Left cardiac atrium (tissue), 4 donors: Measurements from ENCODE around the gene CCDC78. TPM values are rescaled to one million over a fixed set of nuclear protein-coding genes. Genes with fewer than 3 reads are reported as not detected.

Source experiments
- ATAC-seq, 2 donors: fragments of 200-7000 bp; cut with Tn5 transposase; one replicate each; pipeline ENCODE4 v1.9.1; 2020; ENCODE audit warnings: mild to moderate bottlenecking in 2 of 2, moderate library complexity in 2 of 2
- DNase-seq: peaks from one replicate; pipeline ENCODE4 v3.0.0-alpha.2; 2020
- intact Hi-C, 2 donors: fragments of 100-400 bp; cut with DNase I; formaldehyde crosslinking; loops; one replicate each; pipeline versions ENCODE4 v1.14.1 to v1.15.1; 2022 to 2023
- total RNA-seq, 2 donors: library from RNA; stranded (reverse); fragmentation: NEBNext Ultra II Directional; extraction: Animal tissue kit (Norgen Biotek cat#: 25700); gene quantifications; one replicate each; pipeline ENCODE4 v1.2.1, GENCODE V29; 2021
- donor health status: DM: no; HTN: yes; CAD: no.
- donor health status: DM: no; HTN: yes; CAD: no; lungs with severe emphysema.
- donor health status: DM: yes; HTN: yes; CAD: no.
- donor health status: Dilated cardiomyopathy.

The CCDC78 gene
- total RNA-seq, 2 donors from 2014 or later, result 0.50 to 0.56 TPM

DNA sequence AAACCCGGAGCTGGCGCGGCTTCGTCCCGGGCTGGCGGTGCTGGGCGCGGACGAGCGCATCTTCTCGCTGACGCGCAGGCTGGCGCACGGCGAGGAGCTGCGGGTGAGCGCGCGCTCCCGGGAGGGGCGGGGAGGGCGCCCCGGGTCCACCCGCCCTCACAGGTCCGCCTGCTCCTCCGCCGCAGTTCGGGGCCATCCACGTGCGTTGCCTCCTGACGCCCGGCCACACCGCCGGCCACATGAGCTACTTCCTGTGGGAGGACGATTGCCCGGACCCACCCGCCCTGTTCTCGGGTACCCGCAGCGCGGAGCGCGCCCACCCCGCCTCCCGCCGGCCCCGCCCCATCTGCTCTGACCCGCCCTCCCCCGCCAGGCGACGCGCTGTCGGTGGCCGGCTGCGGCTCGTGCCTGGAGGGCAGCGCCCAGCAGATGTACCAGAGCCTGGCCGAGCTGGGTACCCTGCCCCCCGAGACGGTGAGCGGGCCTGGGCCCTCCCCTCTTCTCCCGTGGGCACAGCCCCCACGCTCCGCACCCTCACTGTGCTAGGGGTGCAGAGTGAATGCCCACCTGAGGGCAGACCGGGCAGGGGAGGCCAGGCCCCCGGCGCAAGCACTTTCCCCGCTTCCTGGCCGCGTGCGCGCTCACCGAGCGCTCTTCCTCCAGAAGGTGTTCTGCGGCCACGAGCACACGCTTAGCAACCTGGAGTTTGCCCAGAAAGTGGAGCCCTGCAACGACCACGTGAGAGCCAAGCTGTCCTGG lies 2.1 kb upstream of the CCDC78 start:
- intact Hi-C loops, result no loop called here
- DNase-seq (peak; percentile 77), ATAC-seq (peak; percentile 46 to 64)

DNA sequence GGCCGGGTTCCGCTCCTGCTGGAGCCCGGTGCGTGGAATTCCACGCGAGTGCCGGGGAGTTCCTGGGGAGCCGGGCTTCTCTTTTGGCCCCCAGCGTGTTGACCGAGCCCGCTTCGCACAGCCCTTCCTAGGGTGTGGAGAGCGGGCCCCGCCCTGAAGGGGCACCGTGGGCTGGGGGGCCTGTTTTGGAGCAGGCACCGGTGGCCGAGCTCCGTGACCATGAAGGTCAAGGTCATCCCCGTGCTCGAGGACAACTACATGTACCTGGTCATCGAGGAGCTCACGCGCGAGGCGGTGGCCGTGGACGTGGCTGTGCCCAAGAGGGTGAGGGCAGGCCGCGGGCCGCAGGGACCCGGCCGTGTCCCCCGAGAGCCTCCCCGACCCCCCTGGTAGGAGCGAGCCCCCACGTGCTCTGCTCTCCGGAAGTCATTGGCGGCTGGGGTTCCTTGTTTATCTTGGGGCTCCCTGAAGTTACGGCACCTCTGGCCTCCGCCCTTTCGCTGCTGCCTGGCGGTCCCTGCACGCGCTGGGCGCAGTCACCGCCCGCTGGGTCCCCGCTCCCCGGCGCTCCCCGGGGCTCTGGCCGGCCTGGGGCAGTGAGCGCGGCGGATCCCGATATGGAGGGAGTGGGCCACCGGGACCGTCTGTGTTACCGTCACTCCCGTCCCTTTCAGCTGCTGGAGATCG lies 1.2 kb upstream of the CCDC78 start:
- ATAC-seq (peak; percentile 5 to 6), DNase-seq (no peak)

DNA sequence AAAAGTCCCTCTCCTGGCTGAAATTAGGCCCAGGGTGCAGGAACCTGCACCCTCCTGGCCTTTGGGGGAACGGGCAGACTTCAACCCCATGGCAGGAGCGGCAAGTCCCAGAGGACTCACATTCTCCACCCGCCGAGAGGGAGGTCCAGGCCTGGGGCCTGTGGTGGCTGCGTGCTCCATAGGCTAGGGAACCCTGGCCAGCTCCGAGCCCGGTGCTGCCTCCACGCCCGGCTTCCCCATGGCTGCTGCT lies 130 bp downstream of the CCDC78 start:
- DNase-seq (no peak), ATAC-seq (no peak)
- intact Hi-C loops, result no loop called here

More for the DNA sequence above, 1.2 kb upstream of the CCDC78 start:
- intact Hi-C loops, result no loop called here

DNA sequence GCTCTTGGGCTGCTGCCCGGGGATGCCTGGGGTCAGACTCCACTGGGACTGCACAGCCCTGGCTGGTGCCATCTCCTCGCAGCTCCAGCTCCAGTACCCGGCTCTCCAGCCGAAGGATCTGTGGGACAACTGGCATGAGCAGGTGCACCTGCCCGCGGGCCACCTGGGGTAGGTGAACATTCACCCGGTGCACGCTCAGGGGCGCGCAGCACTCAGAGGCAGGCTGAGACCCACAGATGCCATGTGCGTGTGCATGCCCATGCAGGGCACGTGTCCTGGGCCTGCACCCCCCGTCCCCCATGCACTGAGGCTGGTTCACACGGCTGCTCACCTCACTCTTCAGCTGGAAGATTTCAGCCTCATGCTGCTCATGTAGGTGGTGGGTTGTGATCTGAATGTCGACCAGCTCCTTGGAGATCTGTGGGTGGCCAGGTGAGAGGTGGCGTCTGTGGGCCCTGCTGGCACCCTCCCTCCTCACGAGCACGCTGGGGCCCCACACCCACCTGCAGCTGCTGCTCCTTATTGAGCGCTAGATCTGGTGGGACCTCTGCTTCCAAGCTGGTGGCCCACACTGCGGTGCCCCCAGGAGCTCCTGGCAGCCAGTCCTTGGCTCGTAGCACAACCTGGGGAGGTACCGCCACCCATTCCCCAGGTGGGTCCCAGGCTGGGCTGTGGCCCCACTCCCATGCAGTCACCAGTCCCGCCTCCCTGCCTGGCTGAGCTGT lies 618 bp downstream of the CCDC78 start:
- intact Hi-C loops, result no loop called here
- DNase-seq (no peak), ATAC-seq (no peak)

DNA sequence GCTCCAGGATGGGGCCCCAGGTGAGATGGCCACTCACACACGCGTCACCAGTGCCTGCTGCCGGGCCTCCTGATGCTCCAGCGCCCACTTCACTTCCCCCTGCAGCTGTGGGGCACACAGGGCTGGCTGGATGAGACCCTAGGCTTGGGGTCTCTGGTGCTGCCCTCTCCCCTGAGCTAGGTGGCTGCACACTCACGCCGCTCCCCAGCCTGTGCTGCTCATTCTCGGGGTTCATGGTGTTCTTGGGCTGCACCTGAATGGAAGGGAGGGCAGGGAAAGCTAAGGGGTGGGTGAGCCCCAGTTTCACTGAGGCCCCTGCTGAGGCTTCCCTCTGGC lies 1.2 kb downstream of the CCDC78 start:
- ATAC-seq, result no peak
- DNase-seq, result no peak
- intact Hi-C loops, result no loop called here

DNA sequence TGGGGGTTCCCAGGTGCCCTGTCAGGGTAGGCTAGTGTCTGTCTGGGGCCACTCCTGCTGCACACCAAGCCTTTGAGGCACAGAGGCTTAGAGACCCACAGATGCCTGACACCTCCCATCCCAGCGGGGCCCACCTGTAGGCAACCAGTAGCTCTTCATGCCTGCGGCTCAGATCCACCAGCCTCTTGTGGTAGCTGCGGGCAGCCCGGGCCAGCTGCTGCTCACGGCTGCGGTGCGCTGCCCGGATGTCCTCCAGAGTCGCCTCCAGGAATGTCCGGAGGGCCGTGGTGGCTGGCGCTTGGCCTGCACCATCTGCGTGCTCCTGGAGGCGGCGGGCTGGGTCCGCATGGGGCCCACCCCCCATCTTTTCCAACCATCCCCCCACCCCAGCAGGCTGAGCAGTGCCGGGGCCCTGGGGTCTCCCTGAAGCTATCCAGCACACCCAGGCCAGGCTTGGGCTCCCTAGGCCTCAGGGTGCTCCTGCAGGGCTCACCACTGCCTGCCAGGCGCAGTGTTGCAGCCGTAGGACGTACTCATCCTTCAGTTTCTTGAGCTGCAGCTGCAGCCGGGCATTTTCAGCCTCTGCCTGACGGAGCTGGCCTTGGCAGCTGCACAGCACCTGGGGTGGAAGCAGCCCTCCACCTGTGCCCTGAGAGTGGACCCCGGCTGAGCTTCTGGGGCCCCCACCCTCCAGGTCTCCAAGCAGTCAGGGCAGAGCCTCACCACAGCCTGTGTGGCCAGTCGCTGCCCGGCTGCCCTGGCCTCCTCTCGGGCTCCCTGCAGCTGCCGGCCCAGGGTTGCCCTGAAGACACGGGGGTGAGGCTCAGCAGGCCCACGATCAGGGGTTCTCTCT lies 1.8 kb downstream of the CCDC78 start:
- no peak for DNase-seq
- no peak for ATAC-seq
- intact Hi-C loops, result no loop called here

DNA sequence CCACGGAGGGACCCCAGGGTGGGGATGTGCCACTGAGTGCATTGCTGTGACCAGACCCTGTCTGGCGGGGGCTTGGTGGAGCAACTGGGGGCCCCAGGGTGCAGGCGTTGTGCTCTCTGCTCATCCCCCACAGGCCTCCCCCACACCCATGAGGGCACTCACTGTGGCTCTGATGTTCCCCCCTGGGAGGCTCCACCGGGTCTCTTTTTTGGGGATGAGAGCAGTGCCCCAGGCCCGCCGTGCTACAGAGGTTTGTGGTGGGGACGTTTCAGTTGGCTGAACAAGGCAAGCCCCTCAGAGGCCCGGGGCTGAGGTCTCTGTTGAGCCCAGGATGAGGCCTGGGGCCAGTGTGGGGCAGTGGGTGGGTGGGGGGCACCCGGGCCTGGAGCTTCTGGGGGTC lies 2.5 kb downstream of the CCDC78 start:
- intact Hi-C loops, result no loop called here
- ATAC-seq, result no peak
- DNase-seq, result no peak

DNA sequence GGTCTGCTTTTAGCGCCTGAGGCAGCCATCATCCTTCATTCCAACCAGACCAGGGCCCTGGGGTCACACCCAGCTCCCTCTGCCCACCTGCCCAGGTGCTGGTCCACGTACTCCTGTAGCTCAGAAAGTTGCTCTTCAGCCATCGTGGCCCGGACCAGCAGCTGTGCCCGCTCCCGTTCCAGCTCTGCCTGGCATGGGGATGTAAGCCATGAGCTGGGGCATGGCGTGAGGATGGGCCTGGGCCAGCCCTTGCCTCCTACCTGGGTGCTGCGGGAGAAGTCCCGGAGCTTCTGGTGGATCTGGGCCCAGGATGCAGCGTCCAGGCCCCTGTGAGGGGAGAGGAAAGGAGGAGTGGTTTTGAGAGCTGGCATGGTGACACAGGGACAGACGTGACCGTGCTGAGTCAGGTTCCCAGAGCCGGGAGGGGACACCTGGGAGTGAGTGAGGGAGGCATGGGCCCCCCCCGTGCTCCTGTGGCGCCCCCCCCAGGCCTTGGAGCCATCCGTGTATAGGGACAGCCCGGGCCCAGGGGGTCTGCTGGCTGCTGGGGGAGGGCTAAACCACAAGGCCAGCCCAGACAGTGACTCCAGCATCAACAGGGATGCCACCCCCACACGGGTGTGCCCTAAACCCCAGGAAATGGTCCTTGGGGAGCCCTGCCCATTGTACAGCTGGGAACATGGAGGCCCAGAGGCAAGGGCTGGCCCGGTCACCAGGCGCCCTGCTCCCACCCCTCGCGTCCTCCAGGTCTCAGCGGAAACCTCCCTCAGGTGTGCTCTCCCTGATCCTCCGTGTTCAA lies 3.2 kb downstream of the CCDC78 start:
- no peak for ATAC-seq
- intact Hi-C loops, result no loop called here
- no peak for DNase-seq

DNA sequence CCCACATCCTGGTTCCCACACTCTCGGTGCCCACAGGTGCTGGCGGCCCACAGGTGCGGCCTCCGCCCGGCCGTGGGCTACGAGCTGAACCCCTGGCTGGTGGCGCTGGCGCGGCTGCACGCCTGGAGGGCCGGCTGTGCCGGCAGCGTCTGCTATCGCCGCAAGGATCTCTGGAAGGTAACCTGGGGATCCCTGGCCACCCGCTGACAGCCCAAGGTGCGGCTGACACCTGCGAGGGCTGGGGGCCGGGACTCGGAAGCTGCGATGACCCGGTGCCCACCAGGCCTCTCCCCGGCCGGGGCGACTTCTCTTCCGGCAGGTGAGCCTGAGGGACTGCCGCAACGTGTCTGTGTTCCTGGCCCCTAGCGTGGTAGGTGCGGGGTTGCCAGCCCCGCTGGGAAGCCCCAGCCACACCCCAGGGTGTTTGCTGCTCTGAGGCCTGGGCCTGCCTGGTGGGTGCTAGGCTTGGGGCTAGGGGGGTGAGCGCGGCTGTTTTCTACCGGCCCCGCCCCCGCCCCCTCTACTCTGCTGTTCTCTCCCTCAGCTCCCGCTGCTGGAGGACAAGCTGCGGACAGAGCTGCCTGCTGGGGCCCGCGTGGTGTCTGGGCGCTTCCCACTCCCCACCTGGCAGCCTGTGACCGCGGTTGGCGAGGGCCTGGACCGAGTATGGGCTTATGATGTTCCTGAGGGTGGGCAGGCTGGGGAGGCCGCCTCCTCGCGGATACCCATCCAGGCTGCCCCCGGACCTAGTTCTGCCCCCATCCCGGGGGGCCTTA lies 4.3 kb downstream of the CCDC78 start:
- intact Hi-C loops, result no loop called here
- no peak for DNase-seq
- ATAC-seq, result no peak

DNA sequence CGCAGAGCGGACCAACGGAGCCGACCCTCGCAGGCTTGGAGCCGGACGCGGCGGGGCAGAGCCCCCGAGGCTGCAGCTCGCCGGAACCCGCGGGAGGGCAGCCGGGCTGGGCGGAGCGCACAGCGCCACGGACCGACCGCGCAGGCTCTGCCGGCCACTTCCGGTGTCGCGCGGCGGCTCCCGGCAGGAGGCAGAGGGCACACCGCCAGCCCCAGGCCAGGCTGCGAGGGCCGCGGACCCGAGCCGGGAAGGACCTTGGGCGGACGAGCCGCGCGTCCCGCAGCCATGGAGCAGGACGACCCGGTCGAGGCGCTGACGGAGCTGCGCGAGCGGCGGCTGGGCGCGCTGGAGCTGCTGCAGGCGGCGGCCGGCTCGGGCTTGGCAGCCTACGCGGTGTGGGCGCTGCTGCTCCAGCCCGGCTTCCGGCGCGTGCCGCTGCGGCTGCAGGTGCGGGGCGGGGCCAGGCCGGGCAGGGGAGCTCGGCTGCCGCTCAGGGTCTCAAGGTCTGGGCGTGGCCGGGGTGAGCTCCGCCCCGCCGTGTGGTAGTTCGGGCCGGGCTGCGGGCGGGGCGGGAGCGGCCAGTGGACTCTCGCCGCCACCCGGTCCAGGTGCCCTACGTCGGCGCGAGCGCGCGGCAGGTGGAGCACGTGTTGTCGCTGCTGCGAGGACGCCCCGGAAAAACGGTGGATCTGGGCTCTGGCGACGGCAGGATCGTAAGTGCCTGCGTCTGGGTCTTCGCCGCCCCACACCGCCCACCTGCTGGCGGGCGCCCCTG lies 5.1 kb downstream of the CCDC78 start, which contains the start of gene ANTKMT:
TSS of gene ANTKMT (plus strand) at position 157 of the 775 bp plus-strand sequence. CDS start at position 286, 129 bp downstream.
- peak; percentile 82 for DNase-seq
- ATAC-seq, result peak; percentile 84 to 90
- intact Hi-C loops, result no loop called here

DNA sequence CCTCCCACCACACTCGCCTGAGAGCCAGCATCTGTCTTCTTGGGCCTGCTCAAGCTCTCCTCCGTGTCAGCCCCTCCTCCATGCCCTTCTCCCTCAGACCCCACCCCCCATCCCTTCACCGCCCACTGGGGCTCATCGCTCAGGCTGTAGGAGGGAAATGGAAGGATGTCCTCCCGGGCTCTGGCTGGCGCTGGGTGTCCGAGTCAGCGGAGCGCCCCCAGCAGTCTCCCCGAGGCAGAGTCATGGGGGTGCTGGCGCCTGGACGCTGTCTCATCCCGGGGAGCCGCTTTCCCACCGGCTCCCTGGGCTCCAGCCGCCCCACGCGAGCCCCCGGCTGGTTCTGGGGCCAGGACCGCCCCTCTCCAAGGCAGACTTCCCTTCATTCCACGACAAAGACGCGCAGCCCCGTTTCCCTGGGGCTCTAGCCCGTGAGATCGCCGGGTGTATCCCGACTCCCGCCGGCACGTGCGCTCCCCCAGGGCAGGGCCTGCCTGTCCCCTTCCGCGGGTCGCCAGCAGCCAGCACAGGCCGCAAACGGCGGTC lies 5.7 kb downstream of the CCDC78 start:
- peak; percentile 71 for DNase-seq
- intact Hi-C loops, result no loop called here
- peak; percentile 63 to 65 for ATAC-seq

DNA sequence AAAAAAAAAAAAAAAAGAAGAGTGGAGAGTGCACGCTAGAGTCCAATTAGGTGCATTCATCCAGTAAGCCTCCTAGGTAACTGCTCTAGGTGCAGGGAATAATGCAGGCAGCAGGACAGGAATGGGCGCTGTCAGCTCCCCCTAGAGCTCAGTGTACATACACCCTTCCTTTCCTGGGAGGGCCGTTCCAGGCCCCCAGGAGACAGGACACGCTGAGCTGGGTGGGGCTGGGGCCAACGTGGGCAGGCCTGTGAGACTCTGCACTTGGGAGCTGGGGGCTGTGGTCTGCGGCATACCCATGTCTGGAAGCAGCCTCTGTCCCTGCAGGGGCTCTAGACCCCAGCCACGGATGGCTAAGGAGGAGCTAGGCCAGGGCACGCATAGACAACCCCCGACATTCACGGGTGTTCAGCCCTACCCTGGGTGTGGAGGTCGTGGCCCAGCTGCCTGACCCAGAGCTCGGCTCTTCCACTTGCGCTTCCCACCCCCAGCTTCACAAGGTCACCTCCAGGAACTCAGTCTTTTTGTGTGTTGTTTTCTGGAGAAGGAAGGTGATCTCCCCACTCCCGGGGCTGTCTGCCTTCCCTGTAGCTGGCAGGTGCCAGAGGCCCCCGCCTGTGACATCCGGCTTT lies 6.3 kb downstream of the CCDC78 start:
- intact Hi-C loops, result loop anchor here in 1 of 2 donors (10.0 kb wide), 1 partner anchor 335 kb away; no protein-coding TSS in a partner anchor
- ATAC-seq, result no peak
- DNase-seq, result no peak

DNA sequence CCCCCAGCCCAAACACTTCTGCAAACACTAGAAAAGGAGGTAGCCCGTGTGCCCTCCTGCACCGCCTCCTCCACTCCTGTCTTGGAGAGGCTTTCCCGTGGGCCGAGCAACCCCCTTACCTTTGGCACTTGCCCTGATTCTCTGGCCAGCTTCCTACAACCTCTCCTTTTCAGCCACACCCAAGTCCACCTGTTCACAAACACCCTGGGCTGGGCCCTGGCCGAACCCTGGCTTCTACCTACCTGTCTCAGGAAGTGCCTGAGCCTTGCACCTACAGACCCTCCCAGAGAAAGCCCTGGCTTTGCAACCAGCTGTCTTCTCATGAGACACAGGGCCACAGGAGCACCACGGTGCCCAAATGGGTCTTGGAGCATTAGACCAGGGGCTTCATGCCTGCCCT lies 7.3 kb downstream of the CCDC78 start:
- DNase-seq (no peak), ATAC-seq (no peak)
- intact Hi-C loops, result loop anchor here in 1 of 2 donors (10.0 kb wide), 1 partner anchor 336 kb away; no protein-coding TSS in a partner anchor

DNA sequence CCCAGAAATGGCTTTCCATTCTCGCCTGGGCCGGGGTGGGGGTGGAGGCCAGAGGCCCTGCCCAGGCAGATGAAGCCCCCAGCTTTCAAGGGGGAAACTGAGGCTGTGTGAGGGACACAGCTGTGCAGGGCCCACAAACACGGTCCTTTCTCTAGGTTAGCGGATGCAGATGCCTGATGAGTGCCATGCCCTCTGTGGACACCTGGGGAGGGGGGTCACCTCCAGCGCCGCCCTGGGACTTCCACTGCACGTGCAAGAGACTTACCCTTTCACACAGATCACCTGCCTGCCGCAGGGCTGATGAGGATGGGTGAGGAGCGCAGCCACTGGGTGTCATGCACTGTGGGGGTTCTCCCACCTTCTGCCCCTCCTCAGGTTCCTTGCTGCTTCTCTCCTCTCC lies 7.9 kb downstream of the CCDC78 start:
- no peak for ATAC-seq
- intact Hi-C loops, result loop anchor here in 1 of 2 donors (10.0 kb wide), 1 partner anchor 336 kb away; no protein-coding TSS in a partner anchor
- no peak for DNase-seq

DNA sequence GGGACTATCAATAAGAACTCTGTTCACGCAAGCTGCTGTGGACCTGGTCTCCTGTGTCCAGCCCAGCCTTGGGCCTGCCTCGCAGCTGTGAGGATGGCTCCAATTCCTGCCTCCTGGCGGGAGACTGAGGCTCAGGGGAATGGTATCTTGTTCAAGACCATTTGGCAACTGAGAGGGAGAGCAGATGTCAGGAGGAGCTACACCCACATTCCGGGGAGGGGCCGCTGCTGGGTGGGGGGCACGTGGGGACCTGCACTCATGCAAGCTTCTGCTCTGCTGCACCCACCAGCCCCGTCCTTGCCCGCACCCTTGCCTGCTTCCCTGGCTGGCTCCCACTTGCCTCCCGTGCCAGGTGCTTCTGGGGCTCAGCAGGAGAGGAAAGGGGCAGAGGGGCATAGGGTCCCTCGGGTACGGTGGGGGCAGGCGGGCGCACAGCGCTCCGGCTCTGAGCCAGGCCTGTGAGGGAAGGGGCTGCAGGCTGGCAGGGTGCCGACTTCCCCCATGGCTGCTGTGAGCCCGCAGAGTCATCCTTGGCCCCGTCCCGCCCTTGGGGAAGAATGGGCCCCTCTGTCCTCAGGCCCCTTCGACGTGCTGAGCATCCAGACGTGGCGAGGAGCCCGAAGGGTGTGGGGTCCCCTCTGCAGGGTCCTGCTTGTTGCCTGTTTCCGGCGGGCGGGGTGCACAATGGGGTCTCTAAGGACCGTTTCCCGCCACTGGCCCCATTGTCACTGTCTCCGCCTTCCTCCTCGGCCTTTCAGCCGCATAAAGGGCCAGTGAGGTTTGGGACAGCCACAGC lies 8.6 kb downstream of the CCDC78 start:
- DNase-seq (no peak), ATAC-seq (no peak)
- intact Hi-C loops, result loop anchor here in 1 of 2 donors (10.0 kb wide), 1 partner anchor 337 kb away; no protein-coding TSS in a partner anchor
